Stimulated activated naive CD4-positive, alpha-beta T cell (primary cell): ENCODE data around the gene GOLGA6A.

Experiments
- DNase-seq, 6 experiments: peaks; one replicate each; lab custom pipeline; 2025; lab: John Stamatoyannopoulos, UW

GOLGA6A gene

DNA sequence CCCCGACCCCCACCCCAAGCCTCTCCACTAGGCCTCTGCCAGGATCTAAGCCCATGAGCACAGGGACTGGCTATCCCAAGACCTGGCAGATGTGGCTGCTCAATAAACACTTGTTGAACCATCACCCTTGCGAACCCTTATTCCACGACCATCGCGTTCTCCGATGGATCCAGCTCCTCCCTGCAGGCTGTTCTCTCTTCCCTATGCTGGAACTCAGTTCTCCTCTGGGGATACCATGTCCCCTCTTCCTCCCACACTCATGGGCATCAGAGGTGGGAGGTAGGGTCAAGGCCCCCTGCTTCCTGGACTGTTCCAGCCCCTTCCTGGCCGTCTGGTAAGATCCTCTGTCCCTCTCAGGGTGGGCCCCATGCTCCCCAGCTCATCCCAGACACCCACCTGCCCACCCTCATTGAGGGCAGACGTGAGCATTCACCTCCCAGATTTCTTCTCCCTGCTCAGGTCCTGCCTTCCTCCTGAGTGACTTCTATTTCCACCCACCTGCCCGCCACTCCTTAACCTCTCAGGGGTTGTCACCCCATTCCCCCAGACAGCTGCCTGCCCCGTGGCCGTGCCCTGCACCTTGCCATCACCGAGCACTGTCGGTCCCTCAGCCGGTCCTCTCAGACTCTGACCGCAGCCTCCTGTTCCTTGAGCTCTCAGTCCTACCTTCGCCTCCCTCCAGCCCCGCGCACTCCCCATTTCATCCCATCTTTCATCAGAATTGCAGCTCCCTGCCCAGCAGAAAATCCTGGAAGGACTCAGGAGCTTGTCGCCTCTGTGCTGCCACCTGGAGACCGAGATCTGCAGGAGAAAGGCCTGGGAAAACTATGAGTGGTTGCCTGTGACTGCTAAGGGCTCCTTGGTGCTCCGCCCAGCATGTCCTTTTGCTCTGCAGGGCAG lies 45.8 kb downstream of the GOLGA6A start:
- DNase-seq = no peak

DNA sequence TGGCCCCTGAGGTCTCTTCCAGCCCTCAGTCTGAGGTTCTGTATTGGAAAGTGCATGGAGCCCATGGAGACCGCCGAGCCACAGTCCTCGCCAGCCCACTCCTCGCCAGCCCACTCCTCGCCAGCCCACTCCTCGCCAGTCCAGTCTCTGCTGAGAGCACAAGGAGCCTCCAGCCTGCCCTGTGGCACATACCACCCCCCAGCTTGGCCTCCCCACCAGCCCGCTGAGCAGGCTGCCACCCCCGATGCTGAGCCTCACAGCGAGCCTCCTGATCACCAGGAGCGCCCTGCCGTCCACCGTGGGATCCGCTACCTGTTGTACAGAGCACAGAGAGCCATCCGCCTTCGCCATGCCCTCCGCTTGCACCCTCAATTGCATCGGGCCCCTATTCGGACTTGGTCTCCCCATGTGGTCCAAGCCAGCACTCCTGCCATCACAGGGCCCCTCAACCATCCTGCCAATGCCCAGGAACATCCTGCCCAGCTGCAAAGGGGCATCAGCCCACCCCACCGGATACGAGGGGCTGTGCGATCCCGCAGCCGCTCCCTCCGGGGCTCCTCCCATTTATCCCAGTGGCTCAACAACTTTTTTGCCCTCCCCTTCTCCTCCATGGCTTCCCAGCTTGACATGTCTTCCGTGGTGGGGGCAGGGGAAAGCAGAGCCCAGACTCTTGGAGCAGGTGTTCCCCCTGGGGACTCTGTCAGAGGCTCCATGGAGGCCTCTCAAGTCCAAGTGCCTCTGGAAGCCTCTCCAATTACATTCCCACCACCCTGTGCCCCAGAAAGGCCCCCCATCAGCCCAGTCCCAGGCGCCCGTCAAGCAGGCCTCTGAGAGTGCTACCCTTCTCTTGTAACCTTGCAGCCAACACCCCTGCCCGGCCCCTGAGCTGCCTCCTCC lies 47.0 kb downstream of the GOLGA6A start:
- DNase-seq = no peak

DNA sequence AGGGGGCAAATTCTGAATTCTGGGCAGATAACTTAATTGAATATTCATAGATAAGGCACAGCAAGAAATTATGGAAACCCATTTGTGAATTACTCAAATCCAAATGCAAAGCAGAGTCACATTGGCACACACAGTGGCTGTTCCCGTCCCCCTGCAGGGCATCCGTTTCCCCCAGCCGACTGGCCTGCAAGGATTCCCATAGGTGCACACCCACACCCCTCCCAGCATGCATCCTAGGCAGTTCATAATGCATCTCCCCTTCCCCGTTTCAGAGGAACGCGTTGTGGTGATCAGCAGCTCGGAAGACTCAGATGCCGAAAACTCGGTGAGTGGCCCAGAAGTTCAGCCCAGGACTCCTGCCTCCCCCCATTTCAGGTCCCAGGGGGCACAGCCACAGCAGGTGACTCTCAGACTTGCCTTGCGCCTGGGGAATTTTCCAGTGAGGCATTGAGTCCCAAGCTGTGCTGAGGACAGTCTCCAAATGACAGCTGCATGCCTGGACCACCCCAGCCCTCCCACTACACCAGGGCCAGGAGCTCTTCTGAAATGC lies 48.1 kb downstream of the GOLGA6A start:
- no peak for DNase-seq

DNA sequence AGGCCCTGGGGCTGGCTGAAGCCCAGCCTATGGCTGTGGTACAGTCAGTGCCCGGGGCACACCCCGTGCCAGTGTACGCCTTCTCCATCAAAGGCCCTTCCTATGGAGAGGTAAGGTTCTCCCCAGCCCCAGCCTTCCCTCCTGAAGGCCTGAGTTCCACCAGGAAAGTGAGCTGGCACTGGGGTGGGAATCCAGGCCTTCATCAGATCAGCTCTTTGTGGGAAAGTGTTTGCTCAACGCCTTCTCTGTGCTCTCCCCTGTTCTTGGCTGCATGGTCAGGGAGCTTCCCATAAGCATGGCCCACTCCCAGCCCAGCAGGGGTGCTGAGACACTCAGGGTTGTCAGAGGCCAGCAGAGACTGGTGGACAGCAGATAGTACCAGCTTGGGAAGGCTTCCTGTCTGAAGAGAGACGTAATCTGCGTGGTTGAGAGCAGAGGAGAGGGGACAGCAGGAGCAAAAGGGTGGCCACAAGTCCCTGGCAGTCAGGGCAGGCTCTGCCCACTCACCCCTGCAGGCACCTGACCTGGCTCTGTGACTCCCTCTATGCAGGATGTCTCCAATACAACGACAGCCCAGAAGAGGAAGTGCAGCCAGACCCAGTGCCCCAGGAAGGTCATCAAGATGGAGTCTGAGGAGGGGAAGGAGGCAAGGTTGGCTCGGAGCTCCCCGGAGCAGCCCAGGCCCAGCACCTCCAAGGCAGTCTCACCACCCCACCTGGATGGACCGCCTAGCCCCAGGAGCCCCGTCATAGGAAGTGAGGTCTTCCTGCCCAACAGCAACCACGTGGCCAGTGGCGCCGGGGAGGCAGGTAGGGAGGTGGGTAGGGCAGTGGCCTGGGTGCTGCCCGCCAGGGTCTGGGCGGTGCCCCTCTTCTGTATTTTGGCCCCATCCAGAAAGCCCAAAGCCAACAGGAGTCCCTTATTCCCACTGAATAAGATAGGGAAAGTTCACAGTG lies 49.5 kb downstream of the GOLGA6A start:
- no peak for DNase-seq

DNA sequence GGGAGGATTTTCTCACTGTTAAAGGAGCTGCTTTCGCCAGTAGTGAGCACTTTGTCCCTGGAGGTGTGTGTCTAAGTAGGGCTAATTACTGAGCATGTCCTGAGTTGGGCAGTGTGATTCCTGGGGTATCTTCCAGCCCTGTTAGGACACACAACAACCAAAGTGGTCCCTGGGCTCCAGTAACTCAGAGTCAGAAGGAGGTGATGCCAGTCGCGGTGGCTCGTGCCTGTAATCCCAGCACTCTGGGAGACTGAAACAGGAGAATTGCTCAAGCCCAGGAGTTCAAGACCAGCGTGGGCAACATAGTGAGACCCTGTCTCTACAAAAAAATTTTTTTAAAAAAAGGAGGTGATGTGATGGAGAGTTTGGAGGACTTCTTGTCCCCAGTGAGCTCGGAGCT lies 50.3 kb downstream of the GOLGA6A start:
- no peak for DNase-seq

DNA sequence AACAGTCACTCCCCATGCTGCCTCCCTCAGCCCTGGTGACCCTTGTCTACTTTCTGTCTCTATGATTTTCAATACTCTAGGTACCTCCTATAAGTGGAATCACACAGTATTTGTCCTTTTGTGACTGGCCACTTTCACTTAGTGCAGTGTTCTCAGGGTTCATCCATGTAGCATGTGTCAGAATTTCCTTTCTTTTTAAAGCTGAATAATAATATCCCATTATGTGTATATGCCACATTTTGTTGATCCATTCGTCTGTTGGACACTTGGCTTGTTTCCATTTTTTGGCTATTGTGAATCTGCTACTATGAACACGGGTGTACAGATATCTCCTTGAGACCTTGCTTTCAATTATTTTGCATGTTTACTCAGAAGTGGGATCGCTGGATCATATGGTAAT lies 53.7 kb downstream of the GOLGA6A start:
- no peak for DNase-seq

DNA sequence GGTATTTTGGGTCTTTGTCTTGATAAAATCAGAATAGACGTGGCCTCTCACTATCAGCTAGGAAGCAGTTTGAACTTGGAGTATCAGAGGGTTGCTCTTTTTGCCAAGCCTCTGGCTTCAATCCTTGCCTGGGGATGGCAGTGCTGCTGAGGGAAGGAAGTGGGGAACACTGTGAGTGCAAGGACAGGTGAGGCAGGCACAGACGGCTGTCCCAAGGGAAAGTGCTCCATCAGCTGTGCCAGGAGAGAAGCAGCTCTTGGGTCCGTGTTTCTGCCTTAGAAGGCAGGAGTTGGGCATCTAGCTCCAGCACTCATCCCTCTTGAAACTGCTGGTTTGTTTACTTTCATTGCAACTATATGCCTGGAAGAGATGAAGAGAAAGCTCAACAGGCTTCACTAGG lies 54.7 kb downstream of the GOLGA6A start:
- DNase-seq = no peak

DNA sequence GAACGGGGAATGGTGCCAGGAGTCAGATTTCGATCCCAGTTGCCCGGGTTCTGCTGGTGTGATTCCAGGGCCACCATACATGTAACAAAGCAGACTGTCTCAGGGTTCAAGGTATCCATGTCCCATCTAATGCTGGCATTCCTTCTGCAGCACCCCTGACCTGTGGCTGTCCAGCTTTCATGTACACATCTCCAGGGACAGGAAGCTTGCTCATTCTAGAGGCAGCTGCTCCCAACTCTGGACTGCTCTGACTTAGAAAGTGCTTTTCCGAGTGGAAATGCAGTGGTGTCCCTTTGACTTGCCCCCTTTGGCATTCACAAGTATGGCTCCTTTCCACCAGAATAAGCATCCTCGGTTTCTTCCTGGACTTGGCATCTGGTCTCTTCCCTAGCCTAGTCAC lies 56.9 kb downstream of the GOLGA6A start:
- no peak for DNase-seq

DNA sequence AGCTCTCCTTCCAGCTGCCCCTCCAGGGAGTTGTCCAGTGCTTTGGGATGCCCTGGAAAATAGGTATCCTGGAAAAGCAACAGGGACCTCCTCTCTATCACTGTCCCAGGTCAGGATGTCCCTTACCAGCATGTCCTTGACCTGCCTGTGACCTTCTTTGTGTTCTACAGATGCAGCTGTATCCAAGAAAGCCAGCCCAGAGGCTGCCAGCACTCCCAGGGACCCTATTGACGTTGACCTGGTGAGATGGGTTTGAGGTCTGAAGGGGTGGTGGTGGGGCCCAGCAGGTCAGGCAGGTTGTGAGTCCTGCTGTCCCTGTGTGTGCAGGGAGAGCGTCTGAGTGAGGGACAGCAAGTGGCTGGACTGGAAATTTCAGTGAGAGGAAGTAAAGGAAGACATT lies 57.7 kb downstream of the GOLGA6A start:
- no peak for DNase-seq

DNA sequence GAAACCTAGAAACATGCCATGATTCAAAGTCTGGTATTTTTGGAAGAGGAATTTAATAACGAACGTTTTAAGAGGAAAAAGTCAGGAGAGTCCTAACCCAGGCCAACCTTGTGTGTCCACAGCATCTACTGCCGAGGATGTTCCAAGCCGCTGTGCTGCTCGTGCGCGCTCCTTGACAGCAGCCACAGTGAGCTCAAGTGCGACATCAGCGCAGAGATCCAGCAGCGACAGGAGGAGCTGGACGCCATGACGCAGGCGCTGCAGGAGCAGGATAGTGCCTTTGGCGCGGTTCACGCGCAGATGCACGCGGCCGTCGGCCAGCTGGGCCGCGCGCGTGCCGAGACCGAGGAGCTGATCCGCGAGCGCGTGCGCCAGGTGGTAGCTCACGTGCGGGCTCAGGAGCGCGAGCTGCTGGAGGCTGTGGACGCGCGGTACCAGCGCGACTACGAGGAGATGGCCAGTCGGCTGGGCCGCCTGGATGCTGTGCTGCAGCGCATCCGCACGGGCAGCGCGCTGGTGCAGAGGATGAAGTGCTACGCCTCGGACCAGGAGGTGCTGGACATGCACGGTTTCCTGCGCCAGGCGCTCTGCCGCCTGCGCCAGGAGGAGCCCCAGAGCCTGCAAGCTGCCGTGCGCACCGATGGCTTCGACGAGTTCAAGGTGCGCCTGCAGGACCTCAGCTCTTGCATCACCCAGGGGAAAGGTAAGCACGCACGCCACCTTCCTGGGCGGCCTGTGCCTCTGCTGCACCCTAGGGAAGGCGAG lies 59.5 kb downstream of the GOLGA6A start:
- no peak for DNase-seq
